Endothelial cell of umbilical vein (primary cell): ENCODE measurements around the gene RIOK3. TPM values are rescaled to one million over a fixed set of nuclear protein-coding genes. Genes with fewer than 3 reads are reported as not detected.

ENCODE experiments used
- BruUV-seq: library from RNA; stranded (reverse); fragments of 400-500 nt; replicated peaks from 2 replicates; lab custom pipeline; 2021; lab: Mats Ljungman, UMichigan
- CTCF ChIA-PET: fragments of 300-600, 350-600 bp; sonication (Branson Sonifier 250); formaldehyde crosslinking; loops from one replicate; lab custom pipeline; 2021; ENCODE audit warnings: antibody characterized with exemption, inconsistent platforms; lab: Charles Lee
- POLR2A ChIA-PET: fragments of 300-600, 350-600 bp; sonication (Branson Sonifier 250); formaldehyde crosslinking; loops from one replicate; lab custom pipeline; 2021; ENCODE audit warnings: antibody characterized with exemption, inconsistent platforms; lab: Charles Lee
- DNase-seq: peaks from one replicate; pipeline ENCODE4 v3.0.0-alpha.2; 2011; ENCODE audit warnings: low read depth, low spot score
- FAIRE-seq: peaks from 2 replicates; lab custom pipeline; 2011; peaks lifted over from hg19 to GRCh38; lab: Jason Lieb, UNC
- H2AFZ ChIP-seq: 2 replicates; pipeline ENCODE4 v1.6.0; 2012; ENCODE audit warnings: low read depth, low read length, control low read depth, inconsistent platforms
- H3K27ac ChIP-seq: 2 replicates; pipeline ENCODE4 v1.5.1; 2011; ENCODE audit warnings: low read depth, mild to moderate bottlenecking, control low read depth, low read length, moderate library complexity; ENCODE audit not compliant: insufficient read depth
- H3K27me3 ChIP-seq, 2 experiments: 2 replicates each; pipeline versions ENCODE4 v1.6.0 to v1.6.1; 2011; ENCODE audit warnings: low read length in 2 of 2, mixed read lengths in 1 of 2; ENCODE audit not compliant: control insufficient read depth in 2 of 2, insufficient read depth in 2 of 2
- H3K36me3 ChIP-seq, 2 experiments: 2 replicates in 1 of 2; 3 replicates in 1 of 2; pipeline ENCODE4 v1.5.1; 2011; ENCODE audit warnings: low read length in 2 of 2, mild to moderate bottlenecking in 1 of 2, moderate library complexity in 1 of 2; ENCODE audit not compliant: control insufficient read depth in 2 of 2, insufficient read depth in 2 of 2; ENCODE audit errors: extremely low read depth in 1 of 2
- H3K4me1 ChIP-seq: 3 replicates; pipeline ENCODE4 v1.5.1; 2011; ENCODE audit warnings: mild to moderate bottlenecking, low read length; ENCODE audit not compliant: control insufficient read depth, insufficient read depth; ENCODE audit errors: extremely low read depth
- H3K4me2 ChIP-seq: 2 replicates; pipeline ENCODE4 v1.6.1; 2011; ENCODE audit warnings: low read length, control low read depth, mixed read lengths; ENCODE audit not compliant: insufficient read depth
- H3K4me3 ChIP-seq, 3 experiments: fragments of 200-600 bp in 1 of 3; sonication (generic), shearing (Covaris generic) in 1 of 3; replicated peaks in 1 of 3; 2 replicates each; pipeline ENCODE4 v1.5.1; 2011 to 2016; ENCODE audit warnings: control low read depth in 3 of 3, low read length in 3 of 3, mild to moderate bottlenecking in 2 of 3, inconsistent platforms in 1 of 3, low read depth in 1 of 3, moderate library complexity in 1 of 3; ENCODE audit not compliant: insufficient read depth in 1 of 3
- H3K79me2 ChIP-seq: 2 replicates; pipeline ENCODE4 v1.6.0; 2012; ENCODE audit warnings: low read length, inconsistent platforms; ENCODE audit not compliant: control insufficient read depth, insufficient read depth
- H3K9ac ChIP-seq: replicated peaks from 2 replicates; pipeline ENCODE3; 2011; ENCODE audit warnings: low read length, control low read depth; ENCODE audit not compliant: insufficient read depth; ENCODE audit errors: extremely low read depth
- H3K9me1 ChIP-seq: replicated peaks from 3 replicates; pipeline ENCODE4 v1.6.0; 2011; ENCODE audit warnings: mild to moderate bottlenecking, low read length; ENCODE audit not compliant: control insufficient read depth, insufficient read depth; ENCODE audit errors: extremely low read depth
- H3K9me3 ChIP-seq: replicated peaks from 2 replicates; pipeline ENCODE4 v1.5.1; 2012; ENCODE audit warnings: low read length, inconsistent platforms; ENCODE audit not compliant: control insufficient read depth, insufficient read depth
- H4K20me1 ChIP-seq: replicated peaks from 2 replicates; pipeline ENCODE3; 2011; ENCODE audit warnings: mild to moderate bottlenecking, low read length; ENCODE audit not compliant: control insufficient read depth, insufficient read depth; ENCODE audit errors: extremely low read depth
- CTCF ChIP-seq, 2 donors: IDR thresholded peaks; 1 replicate in 1 of 2; 2 replicates in 1 of 2; pipeline ENCODE4 v1.5.1; 2011; ENCODE audit warnings: low read length in 2 of 2, mild to moderate bottlenecking in 2 of 2, moderate library complexity in 2 of 2, control low read depth in 1 of 2, inconsistent platforms in 1 of 2, low read depth in 1 of 2; ENCODE audit not compliant: insufficient read depth in 1 of 2; ENCODE audit errors: extremely low read depth in 1 of 2
- EZH2 ChIP-seq: IDR thresholded peaks from 2 replicates; pipeline ENCODE4 v1.6.1; 2012; ENCODE audit warnings: borderline replicate concordance, low read depth, mild to moderate bottlenecking, moderate library complexity, low read length, inconsistent platforms; ENCODE audit not compliant: severe bottlenecking
- FOS ChIP-seq: IDR thresholded peaks from 2 replicates; pipeline ENCODE4 v1.6.1; 2011; ENCODE audit warnings: mild to moderate bottlenecking, low read length, moderate library complexity, borderline replicate concordance; ENCODE audit not compliant: insufficient read depth
- GATA2 ChIP-seq: IDR thresholded peaks from 2 replicates; pipeline ENCODE4 v1.7.0; 2011; ENCODE audit warnings: low read depth, mild to moderate bottlenecking, moderate library complexity, mixed read lengths, low read length; ENCODE audit not compliant: insufficient read length, insufficient read depth
- JUN ChIP-seq: IDR thresholded peaks from 2 replicates; pipeline ENCODE4 v1.6.1; 2011; ENCODE audit warnings: borderline replicate concordance, low read depth; ENCODE audit not compliant: insufficient read length, insufficient read depth
- MYC ChIP-seq: IDR thresholded peaks from one replicate; pipeline ENCODE4 v1.6.1; 2011; ENCODE audit warnings: mild to moderate bottlenecking, low read depth, low read length
- POLR2A ChIP-seq: IDR thresholded peaks from 2 replicates; pipeline ENCODE4 v1.6.1; 2012; ENCODE audit warnings: low read depth, mild to moderate bottlenecking, control low read depth, low read length
- POLR2AphosphoS5 ChIP-seq: IDR thresholded peaks from 2 replicates; pipeline ENCODE4 v1.6.1; 2012; ENCODE audit warnings: low read depth, mild to moderate bottlenecking, control low read depth, low read length, moderate library complexity; ENCODE audit not compliant: insufficient read depth
- dilution Hi-C: fragments of 300-500 bp; cut with MboI; formaldehyde crosslinking; loops from one replicate; pipeline ENCODE4 v1.15.0; 2019; ENCODE audit warnings: low sequenced_read_pairs; ENCODE audit not compliant: extremely low pct_ligation_motif_present
- intact Hi-C: fragments of 100-400 bp; cut with micrococcal nuclease; formaldehyde crosslinking; loops from one replicate; pipeline ENCODE4 v1.10.0; 2022
- polyA plus RNA-seq, 4 experiments: library from polyadenylated mRNA; depleted of rRNA in 3 of 4; stranded (reverse) in 3 of 4; unstranded in 1 of 4; fragments of >200 nt; gene quantifications; 2 replicates each; pipeline versions ENCODE4 v1.2.1 to v1.2.3, GENCODE V29; 2011 to 2012; ENCODE audit warnings: missing spikeins in 1 of 4
- total RNA-seq: library from RNA; stranded (reverse); gene quantifications from 2 replicates; pipeline ENCODE4 v1.2.3, GENCODE V29; 2021
- TF ChIP-seq, protein P1 (sequence below): IDR thresholded peaks from 2 replicates; pipeline ENCODE4 v1.6.1; 2011; ENCODE audit not compliant: insufficient read depth, insufficient read length

The RIOK3 gene
- total and polyA plus RNA-seq, 2 donors (not counting 3 experiments of a cell fraction or from before 2014, with no cell fraction given), result 14.8 to 50.7 TPM

DNA sequence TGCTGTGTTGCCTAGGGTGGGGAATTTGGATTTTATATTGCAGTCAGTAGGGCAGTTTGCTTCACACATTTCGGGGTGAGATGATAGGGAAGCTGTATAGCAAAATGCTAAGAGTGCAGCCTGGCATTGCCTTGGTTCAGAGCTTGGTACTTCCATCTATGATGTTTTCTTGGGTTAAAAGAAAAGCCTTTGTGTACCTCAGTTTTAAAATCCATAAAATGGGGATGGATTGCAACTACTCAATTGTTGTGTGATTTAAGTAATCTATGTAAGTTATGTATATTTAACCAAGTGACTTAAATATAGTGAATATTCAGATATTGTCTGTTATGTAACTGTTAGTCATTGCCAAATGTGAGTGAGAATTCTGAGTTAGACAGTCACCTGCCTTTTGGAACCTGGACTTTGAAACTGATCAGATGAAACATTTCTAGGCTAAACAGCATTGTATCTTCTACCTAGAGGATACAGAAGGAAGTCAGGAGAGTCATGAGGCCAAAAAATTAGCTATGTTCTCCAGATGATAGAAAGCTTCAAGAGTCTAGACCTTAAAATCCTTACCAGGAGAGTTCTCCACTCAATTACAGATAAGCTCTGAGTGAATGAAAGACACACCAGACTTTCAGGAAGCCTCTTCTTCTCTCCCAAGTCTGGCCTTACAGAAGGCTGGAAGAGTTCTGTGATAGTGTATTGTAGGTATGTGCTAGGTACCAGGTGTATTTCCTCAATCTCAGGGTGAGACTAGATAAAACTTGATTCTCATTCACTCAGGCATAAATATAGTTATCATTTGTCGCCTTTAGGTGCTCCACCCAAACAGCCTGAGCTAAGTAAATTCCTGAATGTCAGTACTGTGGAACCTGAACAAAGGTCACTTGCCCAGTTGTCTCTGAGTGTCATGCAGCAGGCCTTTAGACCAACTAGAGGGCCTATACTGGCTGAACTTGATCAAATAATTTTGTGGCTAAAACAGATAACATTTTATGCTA, 7.5 kb downstream of the RIOK3 start:
- Histone ChIP-seq H3K4me3 (no peak overlapping the region), H3K4me1 (peaks cover 5% of the 10 kb centered on the region), H3K27me3 (no peaks in the 10 kb centered on the region), H3K9me3 (no peaks in the 10 kb centered on the region), H4K20me1 (peaks cover 13% of the 10 kb centered on the region), H3K4me2 (no peak overlapping the region), H2AFZ (no peak overlapping the region), H3K9ac (no peak overlapping the region), H3K36me3 (peaks cover 9 to 14% of the 10 kb centered on the region in 2 experiments), H3K9me1 (no peaks in the 10 kb centered on the region), H3K79me2 (peaks cover 67% of the 10 kb centered on the region), H3K27ac (no peak overlapping the region)
- intact Hi-C loops, result no loop called here
- no peak for FAIRE-seq
- no TSS peak for BruUV-seq
- TF ChIP-seq CTCF (IDR thresholded peaks at IDR 0.05; ENCODE audit: extremely low read depth in 1 of 2, insufficient read depth in 1 of 2, low read depth in 1 of 2, low read length in 2 of 2) (no peak), MYC (no peak), GATA2 (no peak), POLR2AphosphoS5 (no peak), EZH2 (no peak), POLR2A (no peak), JUN (no peak), FOS (no peak)
- TF ChIP-seq, protein P1, sequence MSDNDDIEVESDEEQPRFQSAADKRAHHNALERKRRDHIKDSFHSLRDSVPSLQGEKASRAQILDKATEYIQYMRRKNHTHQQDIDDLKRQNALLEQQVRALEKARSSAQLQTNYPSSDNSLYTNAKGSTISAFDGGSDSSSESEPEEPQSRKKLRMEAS, result no peak
- POLR2A ChIA-PET, result no interaction called here
- CTCF ChIA-PET, result interaction anchor here (0.8 to 1.2 kb wide), 2 partner anchors 24 to 38 kb away, joined by 3 to 5 read pairs; no protein-coding TSS in a partner anchor
- dilution Hi-C loops, result no loop called here
- DNase-seq, result no peak
